Kidney epithelial cell (primary cell): ENCODE results near the gene ETHE1. TPM values are rescaled to one million over a fixed set of nuclear protein-coding genes. Genes with fewer than 3 reads are reported as not detected.
A peak's percentile ranks its signal among the peaks of the same experiment; 100 is the strongest.
"Not testable (repeated sequence)": the region's sequence is repeated elsewhere in the genome, so short reads cannot be mapped to it uniquely, and the experiment has no call there.

Source experiments
- DNase-seq: peaks from one replicate; pipeline ENCODE4 v3.0.0-alpha.2; 2010; ENCODE audit warnings: low read depth
- H3K27me3 ChIP-seq: 2 replicates; pipeline ENCODE4 v1.6.0; 2011; ENCODE audit warnings: low read length; ENCODE audit not compliant: control insufficient read depth, insufficient read depth
- H3K36me3 ChIP-seq: 2 replicates; pipeline ENCODE4 v1.5.1; 2011; ENCODE audit warnings: low read length; ENCODE audit not compliant: control insufficient read depth, insufficient read depth
- H3K4me3 ChIP-seq: 2 replicates; pipeline ENCODE4 v1.5.1; 2011; ENCODE audit warnings: low read depth, mild to moderate bottlenecking, control low read depth, low read length
- total RNA-seq: library from RNA; depleted of rRNA; stranded (reverse); fragments of >200 nt; gene quantifications from 2 replicates; pipeline ENCODE4 v1.2.3, GENCODE V29; 2015
- TF ChIP-seq, protein P1 (sequence below): IDR thresholded peaks from 2 replicates; pipeline ENCODE4 v1.5.1; 2011; ENCODE audit warnings: mild to moderate bottlenecking, moderate library complexity, low read length, control low read depth, inconsistent platforms; ENCODE audit not compliant: insufficient read depth, poor library complexity, severe bottlenecking

ETHE1 gene
- total RNA-seq, 1 donor from 2014 or later = 80.4 TPM

DNA sequence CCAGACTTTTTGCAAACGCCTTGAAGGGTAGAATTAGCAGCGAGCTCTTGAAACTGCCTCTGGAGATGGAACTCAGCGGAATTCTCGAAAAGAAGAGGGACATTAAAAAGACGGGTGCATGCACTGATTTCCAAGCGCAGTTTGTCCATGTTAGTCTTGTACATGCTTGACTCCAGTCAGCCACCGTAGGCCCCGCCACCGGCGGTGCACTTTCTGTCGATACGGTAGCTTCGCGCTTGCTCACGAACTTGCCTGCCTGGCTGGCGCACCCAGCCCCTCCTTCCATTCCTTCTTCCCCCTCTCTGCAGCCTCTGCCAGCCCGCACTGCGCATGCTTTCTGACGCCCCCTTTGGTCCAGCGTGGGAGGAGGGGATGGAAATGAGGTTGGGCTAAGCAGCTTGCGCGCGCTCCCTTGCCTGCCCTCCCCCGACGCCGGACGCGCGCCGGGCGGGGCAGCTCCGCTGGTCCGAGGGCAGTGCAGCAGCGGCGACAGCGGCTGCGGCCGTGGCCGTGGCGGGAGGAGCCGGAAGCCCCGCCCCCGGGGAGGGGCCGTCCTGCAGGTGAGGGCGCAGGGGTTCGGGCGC lies 6.1 kb upstream of the ETHE1 start, which contains the start of gene ZNF575:
ZNF575 (plus strand) TSS at position 227 of the 584 bp plus-strand sequence. CDS start 1,235 bp downstream, outside the sequence.
- Histone ChIP-seq H3K36me3 (no peaks in the 10 kb centered on the region), H3K27me3 (no peaks in the 10 kb centered on the region), H3K4me3 (peak within 1 kb of the TSS; percentile 54)
- peak; percentile 74 for DNase-seq
- TF ChIP-seq, protein P1, sequence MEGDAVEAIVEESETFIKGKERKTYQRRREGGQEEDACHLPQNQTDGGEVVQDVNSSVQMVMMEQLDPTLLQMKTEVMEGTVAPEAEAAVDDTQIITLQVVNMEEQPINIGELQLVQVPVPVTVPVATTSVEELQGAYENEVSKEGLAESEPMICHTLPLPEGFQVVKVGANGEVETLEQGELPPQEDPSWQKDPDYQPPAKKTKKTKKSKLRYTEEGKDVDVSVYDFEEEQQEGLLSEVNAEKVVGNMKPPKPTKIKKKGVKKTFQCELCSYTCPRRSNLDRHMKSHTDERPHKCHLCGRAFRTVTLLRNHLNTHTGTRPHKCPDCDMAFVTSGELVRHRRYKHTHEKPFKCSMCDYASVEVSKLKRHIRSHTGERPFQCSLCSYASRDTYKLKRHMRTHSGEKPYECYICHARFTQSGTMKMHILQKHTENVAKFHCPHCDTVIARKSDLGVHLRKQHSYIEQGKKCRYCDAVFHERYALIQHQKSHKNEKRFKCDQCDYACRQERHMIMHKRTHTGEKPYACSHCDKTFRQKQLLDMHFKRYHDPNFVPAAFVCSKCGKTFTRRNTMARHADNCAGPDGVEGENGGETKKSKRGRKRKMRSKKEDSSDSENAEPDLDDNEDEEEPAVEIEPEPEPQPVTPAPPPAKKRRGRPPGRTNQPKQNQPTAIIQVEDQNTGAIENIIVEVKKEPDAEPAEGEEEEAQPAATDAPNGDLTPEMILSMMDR = no peak

DNA sequence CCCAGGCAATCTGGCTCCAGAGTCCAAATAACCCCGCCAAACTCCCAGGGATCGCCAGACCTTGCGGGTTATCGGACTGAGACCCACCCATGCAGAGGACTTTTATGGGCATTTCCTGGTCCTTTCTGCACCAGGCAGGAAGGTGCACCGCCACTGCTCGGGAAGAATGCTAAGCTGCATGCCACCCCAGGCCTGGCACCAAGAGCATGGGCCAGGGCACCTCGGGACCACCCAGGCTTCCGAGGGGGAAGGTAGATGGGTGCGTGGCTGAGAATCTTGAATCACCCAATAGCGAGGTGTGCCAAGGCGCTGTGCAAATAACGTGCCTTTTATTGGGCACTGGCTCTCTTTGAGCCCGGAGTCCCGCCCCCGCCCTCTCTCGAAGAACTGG lies 5.6 kb upstream of the ETHE1 start:
- peak overlapping the region; percentile 54 for H3K4me3 ChIP-seq
- no peaks in the 10 kb centered on the region for H3K36me3 ChIP-seq
- DNase-seq = no peak
- H3K27me3 ChIP-seq = no peaks in the 10 kb centered on the region
- TF ChIP-seq, protein P1 = no peak

DNA sequence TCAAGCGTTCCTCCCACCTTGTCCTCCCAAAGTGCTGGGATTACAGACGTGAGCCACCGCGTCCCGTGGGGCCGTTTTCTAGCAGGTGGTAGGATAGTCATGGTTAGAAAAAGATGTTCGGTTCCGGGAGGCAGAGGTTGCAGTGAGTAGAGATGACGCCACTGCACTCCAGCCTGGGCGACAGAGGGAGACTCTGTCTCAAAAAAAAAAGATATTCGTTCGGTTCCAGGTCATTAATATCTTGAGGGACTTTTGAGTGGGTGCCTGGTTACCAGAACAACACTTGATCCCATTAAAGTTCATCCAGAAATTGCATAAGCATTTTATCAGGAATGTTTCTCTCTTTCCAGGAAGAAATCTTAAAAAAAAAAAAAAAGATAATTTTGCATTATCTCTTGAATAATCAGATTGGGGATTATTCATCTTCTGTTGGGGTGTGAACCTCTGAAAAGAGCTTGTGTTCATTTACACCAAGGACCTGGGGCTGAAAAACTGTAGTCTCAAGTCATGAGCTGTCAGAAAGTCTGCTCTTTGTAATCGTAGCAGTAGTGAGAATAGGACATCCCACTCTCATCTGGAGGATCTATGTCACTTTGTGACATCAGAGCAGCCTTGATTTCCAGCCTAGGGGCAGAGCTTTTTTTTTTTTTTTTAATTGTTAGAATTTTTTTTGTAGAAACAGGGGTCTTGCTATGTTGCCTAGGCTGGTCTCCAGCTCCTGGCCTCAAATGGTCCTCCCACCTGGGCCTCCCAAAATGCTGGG lies 1.0 kb upstream of the ETHE1 start:
- TF ChIP-seq, protein P1 = peak; percentile 11
- H3K4me3 ChIP-seq = no peak overlapping the region
- no peak for DNase-seq
- no peaks in the 10 kb centered on the region for H3K36me3 ChIP-seq
- H3K27me3 ChIP-seq = no peaks in the 10 kb centered on the region

DNA sequence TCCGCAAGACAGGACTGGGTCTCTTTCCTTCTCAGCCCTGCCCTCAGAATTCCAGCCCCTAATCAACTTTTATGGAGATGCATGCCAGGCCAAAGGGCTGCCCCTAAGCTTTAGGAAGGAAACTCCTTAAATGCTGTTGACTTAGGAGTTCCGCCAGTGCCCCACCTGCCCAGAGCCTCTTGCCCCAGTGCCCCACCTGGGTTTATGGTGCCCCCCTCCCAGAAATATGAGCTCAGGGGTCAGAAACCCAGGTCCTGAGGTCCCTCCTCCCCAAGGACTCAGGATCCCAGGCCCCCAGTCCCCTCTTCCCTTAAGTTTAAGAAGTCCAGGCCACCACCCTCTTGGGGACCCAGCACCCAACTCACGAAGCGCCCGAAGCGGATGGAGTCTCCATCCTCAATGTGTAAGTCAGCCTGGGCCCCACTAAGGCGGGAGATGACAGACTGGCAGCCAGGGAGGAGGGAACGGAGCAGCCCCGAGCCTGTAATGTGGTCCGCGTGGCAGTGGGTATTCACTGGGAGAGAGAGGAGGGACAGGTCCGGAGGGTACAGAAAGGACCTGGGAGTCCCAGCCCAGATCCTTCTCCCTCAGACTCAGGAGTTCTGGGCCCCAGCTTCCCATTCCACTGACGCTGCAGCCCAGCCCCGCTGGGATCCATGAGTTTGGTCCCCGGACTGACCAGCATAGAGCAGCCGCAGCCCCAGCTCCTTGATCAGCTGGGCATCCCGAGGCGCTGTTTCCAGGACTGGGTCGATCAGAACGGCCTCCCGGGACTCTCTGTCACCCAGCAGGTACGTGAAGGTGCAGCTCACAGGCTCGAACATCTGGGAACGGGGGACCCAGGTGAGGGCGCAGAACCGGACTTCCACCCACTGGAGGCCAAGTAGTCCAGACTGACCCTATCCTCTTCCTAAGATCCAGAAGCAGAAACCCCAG lies 897 bp downstream of the ETHE1 start:
- no peaks in the 10 kb centered on the region for H3K27me3 ChIP-seq
- H3K4me3 ChIP-seq = peak overlapping the region; percentile 91
- H3K36me3 ChIP-seq = no peaks in the 10 kb centered on the region
- TF ChIP-seq, protein P1 = no peak
- DNase-seq = no peak

DNA sequence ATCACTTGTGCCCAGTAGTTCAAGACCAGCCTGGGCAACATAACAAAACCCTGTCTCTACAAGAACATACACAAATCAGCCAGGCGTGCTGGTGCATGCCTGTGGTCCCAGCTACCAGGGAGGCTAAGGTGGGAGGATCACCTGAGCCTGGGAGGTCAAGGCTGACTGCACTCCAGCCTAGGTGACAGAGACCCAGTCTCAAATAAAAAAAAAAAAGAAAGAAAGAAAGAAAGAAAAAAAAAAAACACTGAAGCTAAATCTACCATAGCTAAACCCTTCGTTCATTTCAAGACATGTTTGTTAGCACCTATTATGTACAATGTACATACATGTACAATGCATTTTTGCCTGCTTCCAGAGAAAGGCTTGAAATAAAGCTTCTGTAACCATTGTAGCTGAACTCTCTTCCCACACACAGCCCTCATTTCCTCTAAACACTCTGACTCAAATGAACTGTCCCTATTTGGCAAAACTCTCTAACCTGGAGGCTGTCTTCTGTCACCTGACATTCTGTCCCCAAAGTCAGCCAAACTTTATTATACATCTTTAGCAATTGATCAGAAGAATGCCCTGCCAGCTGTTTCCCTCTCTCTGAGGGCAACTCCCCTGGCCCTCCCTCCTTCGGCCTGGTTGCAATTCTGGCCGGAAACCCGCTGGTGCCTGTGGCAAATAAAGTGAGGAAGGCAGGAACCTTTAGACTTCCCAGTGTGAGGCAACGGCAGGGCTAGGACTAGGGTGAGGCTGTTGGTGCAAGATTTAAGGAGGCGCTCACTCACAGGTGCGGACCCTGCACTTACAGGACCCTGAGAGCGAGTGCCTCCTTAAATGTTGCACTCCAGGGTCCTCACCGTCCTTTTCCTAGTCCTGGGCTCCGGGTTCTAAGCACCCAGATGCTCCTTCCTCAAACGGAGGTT lies 1.8 kb downstream of the ETHE1 start:
- DNase-seq = no peak
- TF ChIP-seq, protein P1 = no peak
- no peaks in the 10 kb centered on the region for H3K36me3 ChIP-seq
- H3K27me3 ChIP-seq = no peaks in the 10 kb centered on the region
- H3K4me3 ChIP-seq = peak overlapping the region; percentile 91

DNA sequence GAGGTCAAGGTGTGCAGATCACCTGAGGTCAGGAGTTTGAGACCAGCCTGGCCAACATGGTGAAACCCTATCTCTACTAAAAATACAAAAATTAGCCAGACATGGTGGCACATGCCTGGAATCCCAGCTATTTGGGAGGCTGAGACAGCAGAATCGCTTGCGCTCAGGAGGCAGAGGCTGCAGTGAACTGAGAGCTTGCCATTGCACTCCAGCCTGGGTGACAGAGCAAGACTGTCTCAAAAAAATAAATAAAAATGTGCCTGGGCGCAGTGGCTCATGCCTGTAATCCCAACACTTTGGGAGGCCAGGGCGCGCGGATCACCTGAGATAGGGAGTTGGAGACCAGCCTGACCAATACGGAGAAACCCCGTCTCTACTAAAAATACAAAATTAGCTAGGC lies 3.3 kb downstream of the ETHE1 start:
- not testable (repeated sequence) for DNase-seq, H3K4me3 ChIP-seq

More for the DNA sequence above, 3.3 kb downstream of the ETHE1 start:
- not testable (repeated sequence) for H3K36me3 ChIP-seq, H3K27me3 ChIP-seq
